ENCODE data around the gene NTRK2.

Gene NTRK2

DNA sequence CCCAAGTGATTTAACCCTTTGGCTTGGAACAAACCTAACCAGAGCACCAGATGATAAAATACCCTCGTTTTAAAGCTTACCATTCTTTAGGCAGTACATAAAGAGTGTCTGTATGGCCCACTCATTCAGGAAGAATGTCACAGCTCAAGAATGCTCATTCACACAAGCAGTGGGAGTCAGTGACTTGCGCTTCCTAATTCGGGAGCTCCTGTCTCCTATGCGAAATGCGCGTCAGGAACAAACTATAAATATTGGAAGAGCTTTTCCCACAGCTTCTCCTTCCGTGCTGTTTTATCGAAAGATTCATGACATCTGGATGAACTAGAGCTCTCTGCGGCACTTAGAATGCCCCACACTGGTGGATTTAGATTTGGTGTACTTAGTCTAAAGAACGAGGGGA lies 66.6 kb downstream of the NTRK2 start:
- DNase-seq (ENCODE audit: low read depth in 2 of 2) = no peak

DNA sequence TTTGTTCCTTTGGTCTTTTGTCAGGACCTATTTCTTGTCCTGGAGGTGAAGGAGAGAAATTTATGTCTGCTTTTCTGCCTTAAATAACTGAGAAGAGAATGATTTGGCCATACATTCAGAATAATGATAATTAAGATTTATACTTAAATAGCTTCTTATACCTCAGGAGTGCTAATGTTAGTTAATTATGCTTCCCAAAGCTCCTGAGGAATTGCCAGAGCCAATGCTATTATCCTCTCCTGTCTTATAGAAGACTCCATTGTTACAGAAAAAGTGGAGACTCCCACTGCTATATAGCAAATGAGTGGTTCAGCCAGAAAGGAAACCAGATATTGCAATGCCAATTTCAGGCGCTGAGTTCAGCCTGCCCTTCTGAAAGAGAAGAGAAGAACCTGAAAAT lies 67.0 kb downstream of the NTRK2 start:
- DNase-seq (ENCODE audit: low read depth in 2 of 2) = no peak

DNA sequence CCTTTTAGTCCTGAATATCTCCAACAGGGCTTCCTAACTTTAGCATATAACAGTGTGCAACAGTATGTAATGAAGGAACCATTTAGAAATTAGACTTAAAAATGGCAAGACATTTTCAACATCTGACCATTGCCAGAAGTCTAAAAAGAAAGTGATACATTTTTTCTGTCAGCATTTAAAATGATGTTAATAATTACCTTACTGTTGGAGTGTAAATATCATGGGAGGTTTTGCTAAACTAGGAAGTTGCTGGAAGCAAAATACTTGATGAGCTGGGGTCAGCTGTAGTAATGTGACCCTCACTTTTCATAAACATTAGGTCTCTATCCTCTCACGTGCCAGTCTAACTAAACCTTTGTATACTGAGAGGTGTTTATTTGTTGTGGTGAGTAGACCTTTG lies 68.8 kb downstream of the NTRK2 start:
- no peak for DNase-seq (ENCODE audit: low read depth in 2 of 2)

DNA sequence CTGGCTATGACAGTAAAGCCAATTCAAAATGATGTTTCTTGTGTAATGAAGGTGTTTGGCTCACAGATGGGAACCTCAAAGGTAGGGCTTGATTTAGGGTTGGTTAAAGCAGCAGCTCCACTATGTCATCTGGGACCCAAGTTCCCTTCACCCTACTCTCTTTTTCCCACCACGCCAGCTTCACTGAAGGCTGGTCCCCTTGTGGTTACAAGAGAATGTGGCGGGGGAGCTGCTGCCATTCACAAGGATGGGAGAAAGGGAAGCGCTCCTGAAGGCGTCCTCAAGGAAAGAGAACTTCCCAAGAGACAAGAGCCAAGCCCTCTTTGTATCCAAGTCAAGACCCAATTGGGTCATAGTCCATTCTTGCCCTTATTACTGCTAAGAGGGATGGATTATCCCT lies 72.7 kb downstream of the NTRK2 start:
- no peak for DNase-seq (ENCODE audit: low read depth in 2 of 2)

DNA sequence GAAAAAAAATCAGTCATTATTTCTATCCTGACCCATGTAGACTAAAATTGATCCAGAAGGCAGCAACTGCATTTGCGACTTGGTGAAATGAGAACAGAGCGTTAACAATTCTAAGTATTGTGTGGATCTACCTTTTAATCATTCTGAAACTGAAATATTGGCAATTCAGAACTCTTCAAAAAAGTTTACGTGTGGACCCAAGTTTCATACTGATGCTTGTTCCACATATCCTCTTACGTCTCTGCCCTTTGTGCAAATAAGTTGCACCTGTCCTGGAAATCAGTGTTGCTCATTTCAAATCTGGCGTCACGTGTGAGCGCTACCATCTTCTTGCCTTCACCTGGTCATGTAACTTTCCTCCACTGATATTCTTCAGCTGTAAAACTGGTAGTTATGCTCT lies 74.7 kb downstream of the NTRK2 start:
- DNase-seq (ENCODE audit: low read depth in 2 of 2) = no peak

DNA sequence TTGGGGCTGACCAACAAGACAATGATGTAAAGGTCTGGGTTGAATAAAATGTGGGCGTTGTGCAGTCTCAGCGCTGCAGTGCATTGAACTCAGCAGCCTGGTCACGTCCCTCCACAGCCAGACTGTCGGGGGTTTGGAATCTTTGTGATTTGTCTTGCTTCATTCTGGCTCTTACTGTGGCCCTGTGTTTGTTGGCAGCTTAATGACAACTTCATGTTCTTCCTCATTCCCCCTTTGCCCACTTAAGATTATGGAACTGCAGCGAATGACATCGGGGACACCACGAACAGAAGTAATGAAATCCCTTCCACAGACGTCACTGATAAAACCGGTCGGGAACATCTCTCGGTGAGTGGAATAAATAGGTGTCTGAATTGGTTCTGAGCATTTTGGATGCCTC lies 75.2 kb downstream of the NTRK2 start:
- no peak for DNase-seq (ENCODE audit: low read depth in 2 of 2)

DNA sequence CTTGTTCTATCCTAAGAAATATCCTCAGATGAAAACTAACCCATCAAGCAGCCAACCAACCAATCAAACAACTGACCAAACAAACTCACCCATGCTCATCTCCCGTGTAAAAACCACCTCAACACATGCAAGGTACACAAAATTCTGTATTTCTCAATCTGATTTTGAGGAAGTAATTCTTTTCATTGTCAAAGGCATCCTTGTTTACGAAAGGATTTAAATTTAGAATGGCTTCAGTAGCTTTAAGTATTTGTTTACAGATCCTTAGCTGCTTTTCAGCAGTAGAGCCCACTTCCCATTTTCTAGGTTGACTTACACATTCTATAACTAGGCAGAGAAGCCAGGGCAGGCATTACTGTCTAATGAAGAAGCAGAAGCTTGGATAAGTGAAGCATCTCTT lies 78.6 kb downstream of the NTRK2 start:
- DNase-seq (ENCODE audit: low read depth in 2 of 2) = no peak

DNA sequence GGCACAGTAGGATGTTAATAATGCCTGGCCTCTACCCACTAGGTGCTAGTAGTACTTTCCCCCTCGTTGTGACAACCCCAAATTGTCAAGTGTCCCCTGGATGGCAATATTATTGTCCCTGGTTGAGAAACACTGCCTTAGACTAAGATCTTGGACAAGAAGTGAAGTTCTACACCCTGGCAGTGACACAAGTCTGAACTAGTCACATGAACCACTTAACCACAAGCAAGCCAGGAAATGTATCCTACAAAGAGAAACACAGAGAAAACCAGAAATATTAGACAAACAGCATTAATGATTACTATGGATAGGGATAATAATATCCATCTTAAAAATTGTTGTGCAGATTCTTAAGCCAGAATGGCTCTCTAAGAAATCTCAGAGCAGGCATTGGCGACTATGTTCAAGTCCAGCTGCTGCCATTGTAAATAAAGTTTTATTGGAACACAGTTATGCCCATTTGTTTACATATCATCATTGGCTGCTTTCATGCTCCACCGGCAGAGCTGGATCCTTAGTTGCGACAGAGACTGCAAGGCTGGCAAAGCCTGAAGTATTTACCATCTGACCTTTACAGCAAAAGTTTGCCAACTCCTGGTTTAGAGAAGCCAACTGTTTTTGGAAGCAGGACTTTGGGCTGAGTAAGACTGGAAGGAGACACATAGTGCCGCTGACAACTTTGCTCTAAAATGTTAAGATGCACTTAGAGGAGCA lies 80.8 kb downstream of the NTRK2 start:
- DNase-seq (ENCODE audit: low read depth in 2 of 2) = no peak

DNA sequence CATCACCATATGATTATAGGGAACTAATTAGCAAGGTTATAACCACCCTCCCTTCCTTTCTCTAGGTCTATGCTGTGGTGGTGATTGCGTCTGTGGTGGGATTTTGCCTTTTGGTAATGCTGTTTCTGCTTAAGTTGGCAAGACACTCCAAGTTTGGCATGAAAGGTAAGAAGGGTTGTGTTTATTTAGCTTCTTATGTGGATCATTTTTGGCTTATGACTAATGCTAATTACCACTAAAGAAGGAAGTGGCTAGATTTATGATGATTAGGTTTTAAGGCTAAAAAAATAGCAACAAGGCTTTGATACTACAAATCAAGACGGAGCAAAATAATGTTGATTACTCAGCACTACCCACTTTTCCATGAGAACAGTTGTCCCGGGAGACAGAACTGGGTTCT lies 82.4 kb downstream of the NTRK2 start:
- no peak for DNase-seq (ENCODE audit: low read depth in 2 of 2)

DNA sequence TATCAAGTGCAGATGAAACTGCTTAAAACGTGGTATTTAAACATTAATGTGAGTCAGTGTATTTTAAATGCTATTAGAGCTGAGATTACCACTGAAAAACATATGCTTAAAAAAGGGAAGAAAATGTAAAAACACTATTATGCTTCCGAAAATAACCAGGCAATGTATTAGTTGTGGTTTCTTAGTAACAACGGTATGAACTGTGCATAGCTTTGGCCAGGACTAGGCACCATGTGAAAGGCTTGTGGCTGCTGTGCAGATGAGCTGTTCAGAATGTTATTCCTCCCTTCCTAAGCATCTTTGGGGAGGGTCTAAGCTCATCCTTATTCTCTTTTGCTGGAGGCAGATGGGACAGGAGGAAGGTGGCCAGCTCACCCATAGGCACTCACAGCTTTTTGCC lies 84.9 kb downstream of the NTRK2 start:
- no peak for DNase-seq (ENCODE audit: low read depth in 2 of 2)

DNA sequence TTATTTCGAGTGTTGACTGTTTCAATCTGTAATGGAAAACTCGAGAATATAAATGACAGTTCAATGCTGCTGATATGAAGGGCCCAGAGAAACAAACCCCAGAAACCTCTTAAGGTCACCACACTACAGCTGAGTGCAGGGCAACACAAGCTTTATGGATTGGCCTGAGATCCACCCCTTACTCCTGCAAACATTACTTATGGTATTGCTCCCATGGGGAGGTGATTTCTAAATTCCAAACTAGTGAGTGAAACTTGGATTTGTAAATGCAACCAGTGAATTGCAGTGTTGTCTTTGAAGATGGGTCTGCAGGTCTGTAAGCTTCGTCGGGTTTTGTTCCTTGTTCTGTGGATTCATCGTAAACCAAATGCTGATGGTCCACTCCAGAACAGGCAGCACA lies 85.4 kb downstream of the NTRK2 start:
- no peak for DNase-seq (ENCODE audit: low read depth in 2 of 2)

DNA sequence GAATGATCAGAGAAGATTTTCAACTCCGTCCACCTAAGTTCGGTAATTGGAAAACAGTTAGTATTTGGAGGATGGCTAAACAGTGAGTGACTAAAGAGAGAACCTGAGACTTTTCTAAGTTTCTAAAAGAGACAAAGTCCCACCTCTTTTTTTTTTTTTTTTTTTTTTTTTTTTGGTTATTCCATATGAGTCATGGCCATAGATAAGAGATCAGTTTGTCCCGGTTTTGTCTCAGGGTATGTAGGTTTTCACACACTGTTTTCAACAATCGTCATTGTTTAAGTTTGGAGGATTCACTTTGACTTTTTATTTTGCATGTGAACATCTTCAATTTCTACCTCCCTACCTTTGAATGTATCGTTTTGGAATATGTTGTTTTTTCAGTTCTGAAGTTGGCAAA lies 85.9 kb downstream of the NTRK2 start:
- no peak for DNase-seq (ENCODE audit: low read depth in 2 of 2)

DNA sequence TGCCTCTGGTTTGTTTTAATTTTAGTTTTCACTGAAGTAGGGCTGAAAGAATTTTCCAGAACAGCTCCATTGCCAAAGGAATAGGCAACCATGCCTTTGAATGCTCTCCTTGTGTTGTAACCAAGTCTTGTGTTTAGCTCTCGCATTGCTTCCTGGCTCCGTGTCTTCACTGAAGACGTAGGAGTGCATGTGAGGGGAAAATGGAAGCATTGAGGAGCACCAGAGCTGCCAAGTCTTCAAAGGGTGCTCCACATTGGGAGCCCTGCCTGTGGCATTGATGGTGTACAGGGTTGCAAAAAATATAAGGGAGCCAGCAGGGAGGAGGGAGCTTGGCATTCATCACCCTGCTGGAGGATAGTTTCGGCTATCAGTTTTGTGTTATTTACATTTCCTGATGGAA lies 86.6 kb downstream of the NTRK2 start:
- DNase-seq (ENCODE audit: low read depth in 2 of 2) = no peak

DNA sequence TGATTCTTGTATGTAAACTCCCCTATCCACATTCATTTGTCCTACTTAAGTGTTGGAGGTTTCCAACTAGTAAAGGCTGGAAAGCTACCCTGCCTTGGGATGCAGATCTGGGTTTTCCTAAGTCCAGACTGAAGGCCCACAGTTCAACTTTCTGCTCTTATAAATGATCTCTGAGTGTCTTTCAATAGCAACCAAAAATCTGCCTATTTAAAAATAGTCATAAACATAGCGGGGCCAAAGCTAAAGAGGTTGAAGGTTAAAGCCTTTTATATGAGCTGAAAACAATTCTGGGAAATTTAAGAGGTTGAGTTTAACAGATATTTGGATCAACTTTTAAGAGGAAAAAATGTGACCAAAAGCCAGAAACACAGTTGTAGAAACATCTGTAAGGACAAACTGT lies 87.2 kb downstream of the NTRK2 start:
- DNase-seq (ENCODE audit: low read depth in 2 of 2) = no peak

DNA sequence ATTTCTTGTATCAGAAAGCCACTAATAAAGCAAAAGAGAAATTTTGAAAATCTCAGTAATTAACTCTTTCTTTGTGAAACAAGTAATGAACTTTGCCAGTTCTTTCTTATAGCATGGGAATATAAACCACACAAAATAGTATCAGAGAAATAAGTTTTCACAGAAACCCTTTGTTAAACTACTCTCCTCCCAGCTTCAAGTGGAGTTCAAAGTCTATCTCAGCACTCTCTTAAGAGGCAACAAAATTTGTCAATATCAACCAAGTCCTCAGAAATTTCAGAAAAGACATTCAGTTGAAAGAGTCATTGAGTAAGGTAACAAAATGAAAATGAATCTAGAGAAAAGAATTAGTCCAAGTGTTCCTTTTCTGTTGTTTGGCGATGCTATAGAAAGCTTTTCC lies 89.3 kb downstream of the NTRK2 start:
- DNase-seq (ENCODE audit: low read depth in 2 of 2) = no peak

DNA sequence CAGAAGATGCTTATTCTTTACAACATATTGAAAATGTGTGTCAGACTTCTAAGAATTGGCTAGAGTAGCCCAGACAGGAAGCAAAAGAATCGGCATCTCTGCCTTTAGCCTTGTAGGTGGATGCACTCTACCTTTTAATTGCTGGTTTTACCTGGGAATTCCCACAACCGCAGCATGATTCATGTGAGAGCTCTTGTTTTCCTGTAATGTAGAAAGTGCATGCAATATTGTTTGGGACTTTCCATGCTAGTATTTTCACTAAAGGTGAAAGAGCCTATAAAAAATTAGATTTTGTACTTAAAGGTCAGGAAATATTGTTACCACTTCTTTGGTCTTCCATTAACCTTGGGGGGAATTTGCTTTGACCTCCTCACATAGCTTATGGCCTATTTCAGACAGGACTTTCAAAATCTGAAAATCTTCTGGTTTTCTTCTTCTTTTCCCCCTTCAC lies 89.8 kb downstream of the NTRK2 start:
- DNase-seq (ENCODE audit: low read depth in 2 of 2) = peak in 1 of 2 experiments; percentile 2

DNA sequence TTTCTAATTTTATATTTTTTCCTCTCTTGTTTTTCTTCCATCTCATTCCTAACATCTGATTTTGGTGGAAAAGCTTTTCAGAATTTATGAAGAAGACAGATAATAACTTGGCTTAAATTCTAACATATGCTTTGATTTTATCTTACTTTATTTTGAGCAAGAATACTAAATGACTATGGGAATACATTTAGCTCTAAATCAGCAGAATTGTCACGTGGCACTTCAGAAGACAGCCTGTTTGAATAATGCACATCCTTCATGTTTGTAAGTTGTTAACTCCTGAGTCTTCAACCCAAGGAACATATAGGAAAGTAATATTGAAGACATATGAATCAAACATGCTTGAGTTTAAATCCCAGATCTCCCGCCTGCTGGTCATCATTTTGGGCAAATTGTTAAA lies 90.3 kb downstream of the NTRK2 start:
- DNase-seq (ENCODE audit: low read depth in 2 of 2) = no peak

DNA sequence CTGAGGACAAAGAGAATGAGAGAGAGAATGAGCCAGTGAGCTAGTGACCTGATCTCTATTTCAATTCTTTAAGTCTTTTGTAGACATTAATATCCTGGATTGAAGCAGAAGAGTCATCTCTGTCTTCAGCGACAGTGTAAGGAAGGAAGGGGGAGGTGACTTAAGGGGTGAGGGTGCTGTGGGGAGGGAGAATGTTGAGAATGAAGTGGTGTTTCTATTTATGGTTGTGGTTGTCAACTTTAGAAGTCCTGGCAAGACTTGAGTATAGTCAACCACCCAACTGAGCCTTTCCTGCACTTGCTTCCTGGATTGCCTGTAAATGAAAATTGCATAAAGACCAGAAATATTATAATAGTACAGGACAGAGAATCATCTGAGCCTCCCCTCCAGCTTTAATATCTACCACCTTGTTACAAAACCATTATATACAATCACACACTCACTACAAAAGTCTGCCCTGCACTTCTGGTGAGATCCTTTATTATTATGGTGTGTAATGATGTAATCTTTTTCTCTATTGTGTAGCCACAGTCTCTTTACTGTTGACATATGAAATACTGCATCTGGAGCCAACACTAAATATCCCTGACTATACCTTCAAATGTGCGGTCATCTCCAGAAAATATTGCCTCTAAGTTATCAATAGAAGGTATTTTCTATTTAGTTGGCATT lies 91.7 kb downstream of the NTRK2 start:
- DNase-seq (ENCODE audit: low read depth in 2 of 2) = no peak

DNA sequence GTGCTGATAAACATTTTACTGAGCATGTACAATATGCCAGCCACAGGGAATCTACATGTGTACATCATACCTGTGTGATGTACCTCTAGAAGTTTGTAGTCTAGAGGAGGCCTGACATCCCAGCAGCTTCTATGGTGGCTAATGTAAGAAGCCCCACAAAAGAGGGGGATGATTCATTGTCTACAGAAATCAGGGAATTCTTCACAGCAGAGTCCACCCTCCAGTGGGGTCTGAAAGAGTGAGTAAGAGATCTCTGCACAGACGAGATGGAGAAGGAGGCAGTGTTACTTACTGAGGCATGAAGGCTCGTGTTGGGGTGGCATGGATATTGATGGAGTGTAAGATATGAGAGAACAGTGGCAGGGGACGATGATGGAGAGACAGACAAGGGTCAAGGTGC lies 103.0 kb downstream of the NTRK2 start:
- no peak for DNase-seq (ENCODE audit: low read depth in 2 of 2)

DNA sequence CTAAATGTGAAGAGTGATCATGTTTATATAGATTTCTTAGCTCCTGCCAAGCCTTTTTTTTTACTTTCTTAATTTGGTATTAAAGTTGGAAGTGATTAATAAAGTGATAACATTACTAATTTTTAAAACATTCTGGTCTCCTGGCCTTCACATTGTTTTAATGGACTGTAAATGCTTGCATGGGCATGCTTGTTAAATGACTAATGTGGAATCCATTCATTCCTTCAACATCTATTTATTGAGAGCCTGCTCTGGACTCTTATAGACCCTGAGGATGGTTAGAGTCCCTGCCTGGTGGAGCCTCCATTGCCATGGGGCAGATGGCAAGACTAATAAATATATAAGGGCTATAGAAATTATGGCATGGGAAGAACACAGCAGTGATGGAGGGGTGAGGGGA lies 103.5 kb downstream of the NTRK2 start:
- DNase-seq (ENCODE audit: low read depth in 2 of 2) = no peak

DNA sequence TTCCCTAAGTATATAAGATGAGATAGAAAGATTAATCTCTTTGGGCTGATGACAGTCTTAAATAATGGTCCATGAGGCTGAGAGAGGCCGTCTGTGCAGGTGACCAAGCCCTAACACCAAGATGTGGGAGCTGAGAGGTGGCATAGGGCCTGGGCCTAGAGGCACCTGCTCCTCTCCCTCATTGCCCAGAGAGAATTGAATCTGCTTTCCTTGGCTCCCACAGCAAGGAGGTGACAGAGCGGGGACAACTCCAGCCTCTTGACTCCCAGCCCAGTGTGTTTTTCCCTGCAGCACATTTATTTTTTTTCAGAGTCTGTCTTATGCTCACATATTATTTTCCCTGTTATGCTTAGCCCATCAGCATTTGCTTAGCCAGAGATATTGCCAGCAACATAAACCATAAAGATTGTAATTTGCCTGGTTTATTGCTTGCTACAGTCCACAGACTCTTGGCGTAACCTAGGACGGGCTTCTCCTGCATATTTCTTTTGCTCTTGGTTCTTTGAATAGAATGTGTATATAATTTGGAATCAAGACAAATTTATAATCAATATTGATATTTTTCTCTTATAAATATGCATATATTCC lies 105.6 kb downstream of the NTRK2 start:
- no peak for DNase-seq (ENCODE audit: low read depth in 2 of 2)

DNA sequence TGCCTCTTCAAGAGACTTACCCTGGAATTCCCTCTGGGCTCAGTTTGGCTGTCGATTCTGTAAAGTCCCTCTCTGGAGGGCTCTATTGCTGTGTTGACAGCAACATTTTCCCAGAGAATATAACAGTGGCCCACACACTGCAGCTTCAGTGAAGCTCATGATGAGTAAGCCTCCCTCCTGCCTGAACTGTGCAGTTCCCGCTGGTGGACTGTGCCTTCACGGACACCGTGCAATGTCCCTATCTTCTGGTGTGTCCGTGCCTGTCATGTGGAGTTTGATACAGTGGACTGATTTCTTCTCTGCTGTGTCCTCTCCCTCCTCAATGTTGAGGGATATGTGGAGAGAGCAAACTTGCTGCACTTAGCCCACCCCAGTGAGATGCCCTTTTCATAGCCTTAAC lies 109.0 kb downstream of the NTRK2 start:
- DNase-seq (ENCODE audit: low read depth in 2 of 2) = no peak

DNA sequence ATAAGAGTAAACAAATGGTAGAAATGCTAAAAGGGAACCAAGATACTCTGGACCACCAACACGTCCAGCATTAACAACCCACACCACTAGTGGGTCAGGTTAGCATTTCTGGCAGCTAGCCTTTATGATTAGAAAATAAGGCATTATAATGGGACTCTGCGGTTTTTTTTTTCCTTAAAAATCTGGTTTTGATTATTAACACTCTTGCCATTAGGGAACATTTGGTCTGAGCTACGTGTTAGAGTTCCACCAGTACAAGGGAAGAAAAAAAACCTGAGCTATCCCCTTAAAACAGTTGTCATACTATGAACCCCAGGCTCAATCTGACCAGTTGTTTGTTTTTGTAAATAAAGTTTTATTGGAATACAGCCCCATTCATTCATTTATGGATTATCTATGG lies 110.4 kb downstream of the NTRK2 start:
- no peak for DNase-seq (ENCODE audit: low read depth in 2 of 2)

All from stimulated activated CD4-positive, alpha-beta T cell treated with anti-CD3 and anti-CD28 coated beads, Interleukin-12 subunit alpha, Interleukin-12 subunit beta, amount 100 ng/mL, for 24 hours (primary cell).